ENCODE measurements around the gene RNF130.

RNF130 gene, protein sequence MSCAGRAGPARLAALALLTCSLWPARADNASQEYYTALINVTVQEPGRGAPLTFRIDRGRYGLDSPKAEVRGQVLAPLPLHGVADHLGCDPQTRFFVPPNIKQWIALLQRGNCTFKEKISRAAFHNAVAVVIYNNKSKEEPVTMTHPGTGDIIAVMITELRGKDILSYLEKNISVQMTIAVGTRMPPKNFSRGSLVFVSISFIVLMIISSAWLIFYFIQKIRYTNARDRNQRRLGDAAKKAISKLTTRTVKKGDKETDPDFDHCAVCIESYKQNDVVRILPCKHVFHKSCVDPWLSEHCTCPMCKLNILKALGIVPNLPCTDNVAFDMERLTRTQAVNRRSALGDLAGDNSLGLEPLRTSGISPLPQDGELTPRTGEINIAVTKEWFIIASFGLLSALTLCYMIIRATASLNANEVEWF

DNA sequence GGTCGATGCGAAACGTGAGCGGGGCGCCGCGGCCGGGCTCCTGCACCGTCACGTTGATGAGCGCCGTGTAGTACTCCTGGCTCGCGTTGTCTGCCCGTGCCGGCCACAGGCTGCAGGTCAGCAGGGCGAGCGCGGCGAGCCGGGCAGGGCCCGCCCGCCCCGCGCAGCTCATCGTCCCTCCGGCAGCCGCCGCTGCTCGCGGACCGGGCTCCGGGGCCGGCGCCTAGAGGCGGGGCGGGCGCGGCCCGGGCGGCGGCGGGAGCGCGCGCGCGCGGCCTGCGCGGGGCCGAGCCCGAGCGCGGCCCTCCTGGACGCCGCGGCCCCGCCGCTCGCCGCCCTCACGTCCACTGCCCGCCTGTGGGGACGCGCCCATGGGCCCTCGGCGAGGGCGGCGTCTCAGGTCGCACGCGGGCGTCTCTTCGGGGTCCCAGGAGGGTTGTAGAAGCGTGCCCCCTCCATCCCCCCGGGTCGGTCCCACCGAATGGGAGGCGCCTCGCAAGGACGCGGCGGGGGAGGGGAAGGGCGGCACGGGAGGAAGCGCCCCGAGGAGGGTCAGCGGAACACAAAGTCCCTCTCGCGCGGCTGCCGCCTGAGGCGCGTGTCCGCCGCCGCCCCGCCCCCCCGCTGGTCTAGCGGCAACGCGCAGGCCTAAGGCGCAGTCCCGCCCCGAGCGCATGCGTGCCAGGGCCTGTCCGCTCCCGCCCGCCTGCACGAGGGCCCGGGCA, at the start of gene RNF130:
RNF130 (minus strand) TSS at position 229 of the 725 bp plus-strand sequence; CDS start at position 172, 57 bp downstream.
- FAIRE-seq: no peak

DNA sequence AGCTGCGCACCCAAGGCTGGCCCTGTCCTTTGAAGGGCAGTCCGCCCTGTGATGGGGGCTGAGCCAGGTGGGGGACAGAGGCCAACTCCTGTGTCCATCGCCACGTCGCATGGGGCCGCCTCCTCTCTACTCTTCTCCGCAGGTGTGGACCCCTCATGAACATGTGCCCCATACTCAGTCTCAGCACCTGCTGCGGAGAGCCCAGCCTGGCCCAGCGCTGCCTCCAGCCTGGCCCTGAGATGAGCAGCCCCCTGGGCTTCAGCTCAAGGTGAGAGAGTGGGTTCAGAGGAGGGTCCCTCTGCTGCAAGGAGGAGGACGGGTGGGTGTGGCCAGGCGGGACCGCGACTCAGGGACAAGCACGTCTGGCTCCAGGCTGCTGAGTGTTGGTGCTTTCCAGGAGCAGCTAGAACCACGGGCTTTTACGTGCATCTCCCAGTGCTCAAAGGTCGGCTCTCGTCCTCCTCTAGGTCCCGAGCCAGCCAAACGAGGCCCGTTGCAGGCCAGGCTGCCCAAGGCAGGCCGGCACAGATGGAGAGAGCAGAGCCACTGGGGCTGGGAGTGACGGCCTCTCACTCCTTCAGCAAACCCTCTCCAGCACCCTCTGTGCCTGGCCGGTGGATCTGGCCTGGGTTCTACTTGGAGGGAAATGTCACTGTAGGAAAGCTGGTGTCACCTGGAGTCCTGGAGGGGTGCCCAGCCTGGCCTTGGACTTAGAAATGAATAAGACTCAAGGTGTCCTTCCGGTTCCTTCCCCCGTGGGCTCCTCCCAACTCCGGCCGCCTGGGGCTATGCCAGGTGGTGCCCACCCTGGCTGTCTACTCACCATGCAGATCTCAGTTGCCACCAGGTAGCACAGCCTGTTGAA, 48.9 kb upstream of the RNF130 start:
- DNase-seq (ENCODE audit: low spot score): no peak
- FAIRE-seq: no peak

More for the DNA sequence above, at the start of gene RNF130:
- peak; percentile 96 for DNase-seq (ENCODE audit: low spot score)

DNA sequence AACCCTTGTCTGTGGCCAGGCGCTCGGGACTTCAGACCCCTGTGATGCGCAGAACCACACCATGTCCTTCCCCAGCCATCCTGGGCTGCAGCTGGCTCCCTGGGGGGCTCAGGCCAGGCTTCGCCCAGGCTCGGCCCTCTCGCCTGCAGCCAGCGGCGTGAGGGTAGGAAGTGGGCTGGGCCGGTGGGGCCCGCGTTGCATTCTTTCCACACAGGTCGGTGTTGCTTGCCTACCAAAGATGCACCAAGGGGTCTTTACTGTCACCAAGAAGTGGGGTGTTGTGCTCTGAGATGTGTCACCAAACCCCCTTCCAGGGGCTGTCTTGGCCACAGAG, 48.3 kb upstream of the RNF130 start:
- FAIRE-seq (no peak), DNase-seq (ENCODE audit: low spot score) (no peak)

DNA sequence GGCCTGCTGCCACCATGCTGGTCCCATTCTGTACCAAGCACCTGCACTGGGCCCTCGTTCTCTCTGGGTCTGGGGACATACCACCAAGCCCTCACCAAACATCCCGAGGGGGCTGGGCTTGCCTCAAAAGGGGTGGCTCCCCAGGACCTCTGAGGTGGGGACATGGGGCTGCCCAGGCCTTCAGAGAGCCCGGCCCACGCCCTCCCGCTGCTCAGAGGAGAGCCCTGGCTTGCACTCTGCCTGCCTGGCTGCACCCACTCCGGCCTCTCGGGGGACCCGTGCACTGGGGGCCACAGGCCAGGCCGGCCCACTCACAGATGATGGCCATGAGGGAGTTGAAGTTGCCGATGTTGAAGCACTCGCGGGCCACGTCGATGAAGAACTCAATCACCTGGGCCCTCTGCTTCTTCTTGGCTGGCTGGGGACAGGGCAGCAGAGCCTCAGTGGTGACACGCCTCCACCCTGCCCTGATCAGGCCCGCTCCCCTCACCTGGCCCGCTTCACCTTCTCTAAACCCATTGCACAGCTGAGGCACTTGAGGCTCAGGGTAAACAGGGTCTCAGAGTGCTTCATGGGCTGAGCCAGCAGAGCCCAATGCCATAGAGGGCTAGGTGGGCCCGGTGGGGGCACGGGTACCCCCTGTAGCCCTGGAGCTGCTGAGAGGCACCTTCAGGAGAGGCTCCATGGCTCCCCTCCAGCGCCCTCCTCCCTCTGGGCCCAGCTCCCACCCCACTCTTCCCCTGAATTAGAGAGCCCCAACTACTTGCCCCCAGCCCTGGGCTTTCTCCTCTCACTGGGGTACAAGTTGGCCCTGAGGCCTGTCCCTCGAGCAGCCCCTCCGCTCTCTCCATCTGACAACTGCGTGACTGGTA, 47.7 kb upstream of the RNF130 start:
- FAIRE-seq (no peak), DNase-seq (ENCODE audit: low spot score) (no peak)

DNA sequence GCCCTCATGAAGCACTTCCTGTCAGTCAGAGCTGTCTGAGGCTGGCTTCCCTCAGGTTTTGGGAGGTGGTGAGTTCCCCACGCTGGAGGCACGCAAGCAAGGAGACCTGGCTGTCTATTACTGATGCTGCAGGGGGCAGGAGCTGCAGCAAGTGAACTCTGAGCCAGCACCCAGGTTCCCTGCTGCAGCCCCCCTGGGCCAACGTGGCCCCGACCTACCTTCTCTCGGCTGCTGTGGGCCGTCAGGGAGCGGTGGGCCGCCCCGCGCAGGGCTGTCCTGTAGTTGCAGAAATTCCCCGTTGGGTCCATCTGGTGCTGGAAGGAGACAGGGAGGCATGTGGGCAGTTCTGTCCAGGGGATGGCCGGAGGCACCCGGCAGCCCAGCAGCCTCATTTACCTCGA, 46.8 kb upstream of the RNF130 start:
- DNase-seq (ENCODE audit: low spot score) (no peak), FAIRE-seq (no peak)

DNA sequence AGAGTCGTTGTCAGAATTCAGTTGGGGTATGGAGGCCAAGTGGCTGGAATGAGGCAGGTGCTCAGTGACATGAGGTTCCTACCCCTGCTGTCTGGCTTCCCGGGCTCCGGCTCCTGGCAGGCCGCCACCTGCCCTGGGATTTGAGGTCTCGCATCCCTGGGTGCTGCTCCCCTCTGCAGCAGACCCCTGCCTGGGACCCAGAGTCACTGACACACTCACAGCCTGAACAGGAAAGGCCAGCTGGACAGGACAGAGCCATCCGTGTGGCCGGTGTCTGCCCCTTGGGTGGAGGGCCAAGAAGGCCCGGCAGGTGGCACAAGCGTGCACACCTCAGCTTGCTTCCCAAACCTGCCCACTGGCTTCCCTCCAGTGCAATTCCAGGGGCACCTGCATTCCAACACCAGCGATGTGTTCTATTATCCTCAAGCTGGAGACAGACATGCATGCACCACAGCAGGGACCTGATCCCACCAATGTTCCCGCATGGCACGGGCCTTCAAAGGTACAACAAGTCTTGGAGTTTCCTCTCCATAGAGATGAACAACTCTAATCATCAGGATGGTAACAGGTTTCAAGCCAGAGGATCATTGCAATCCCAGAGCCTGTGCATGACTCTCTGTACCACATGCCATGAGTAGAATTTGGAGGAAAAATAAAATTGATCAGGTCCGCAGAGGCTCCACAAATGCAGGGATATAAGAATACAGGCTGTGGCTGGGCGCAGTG, 45.6 kb upstream of the RNF130 start:
- FAIRE-seq (no peak), DNase-seq (ENCODE audit: low spot score) (no peak)

DNA sequence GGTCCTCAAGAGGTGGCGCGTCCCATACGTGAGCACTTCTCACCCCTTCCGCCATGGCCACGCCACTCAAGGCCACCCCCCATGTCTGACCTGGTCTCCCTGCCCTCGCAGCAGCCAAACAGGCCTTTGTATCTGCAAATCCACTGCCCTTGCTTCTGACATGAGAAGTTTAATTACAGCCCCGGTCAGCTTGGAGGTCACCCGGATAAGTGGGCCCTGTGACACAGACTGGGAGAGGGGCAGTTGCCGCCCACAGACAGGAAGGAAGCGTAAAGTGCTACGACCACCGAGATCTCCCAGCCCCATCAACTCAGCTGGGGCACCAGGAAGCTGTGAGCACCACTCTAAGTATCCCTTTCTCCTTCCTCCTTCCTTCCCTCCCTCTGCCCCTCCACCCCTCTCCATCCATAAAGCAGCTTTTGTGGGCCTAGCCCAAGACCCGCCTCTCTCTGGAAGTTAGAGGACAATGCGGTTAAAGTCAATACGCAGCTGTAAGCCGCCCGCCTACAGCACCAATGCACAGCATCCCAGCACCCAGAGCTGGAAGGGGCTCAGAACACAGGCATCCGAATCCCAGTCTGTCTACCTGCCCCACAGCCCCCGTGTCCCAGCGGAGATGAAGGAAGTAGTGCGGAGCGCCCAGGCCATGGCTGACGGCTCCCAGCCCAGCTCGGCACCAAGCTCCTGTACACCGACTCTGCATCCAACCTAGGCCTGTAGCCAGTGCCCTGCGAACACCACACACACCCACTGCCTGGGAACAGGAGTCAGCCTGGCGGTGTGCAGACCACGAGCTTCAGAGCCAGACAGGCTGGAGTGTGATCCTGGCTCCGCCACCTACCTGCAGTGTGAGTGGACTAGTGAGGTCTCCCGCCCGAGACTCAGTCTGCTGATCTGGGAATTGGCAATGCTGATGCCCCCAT, 44.8 kb upstream of the RNF130 start:
- FAIRE-seq: no peak
- no peak for DNase-seq (ENCODE audit: low spot score)

DNA sequence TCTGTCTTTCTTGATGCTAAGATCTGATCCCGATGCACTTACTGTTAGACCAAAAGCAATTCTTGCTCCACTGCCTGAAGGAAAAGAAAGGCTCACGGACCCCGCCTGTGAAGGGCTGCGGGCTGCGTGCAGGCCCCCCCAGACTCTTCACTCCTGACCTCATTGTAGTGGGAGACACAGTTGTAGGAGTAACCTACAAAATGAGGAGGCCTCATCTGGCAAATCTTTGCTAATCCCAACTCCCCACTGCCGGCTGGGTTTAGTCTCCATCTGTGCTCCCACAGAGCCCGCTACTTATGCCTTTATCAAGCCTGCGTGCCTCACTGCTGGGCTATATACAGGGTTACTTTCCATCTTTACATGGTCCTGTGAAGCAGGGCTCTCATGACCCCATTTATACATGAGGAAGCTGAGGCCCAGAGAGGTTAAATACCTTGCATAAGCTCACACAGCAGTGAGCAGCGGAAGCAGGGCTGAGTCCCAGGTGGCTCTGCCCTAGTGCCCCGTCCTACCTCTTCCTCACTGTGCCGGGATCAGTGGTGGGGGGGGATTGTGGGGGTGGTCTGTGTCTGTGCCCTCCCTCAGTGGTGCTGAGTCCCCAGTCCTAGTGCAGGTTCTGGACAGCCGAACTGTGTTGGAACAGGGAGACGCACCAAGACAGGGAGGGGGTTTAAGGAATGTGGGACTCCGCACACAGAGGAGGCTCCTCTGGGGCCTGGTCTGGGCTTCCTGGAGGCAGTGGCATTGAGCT, 43.9 kb upstream of the RNF130 start:
- FAIRE-seq (no peak), DNase-seq (ENCODE audit: low spot score) (no peak)

DNA sequence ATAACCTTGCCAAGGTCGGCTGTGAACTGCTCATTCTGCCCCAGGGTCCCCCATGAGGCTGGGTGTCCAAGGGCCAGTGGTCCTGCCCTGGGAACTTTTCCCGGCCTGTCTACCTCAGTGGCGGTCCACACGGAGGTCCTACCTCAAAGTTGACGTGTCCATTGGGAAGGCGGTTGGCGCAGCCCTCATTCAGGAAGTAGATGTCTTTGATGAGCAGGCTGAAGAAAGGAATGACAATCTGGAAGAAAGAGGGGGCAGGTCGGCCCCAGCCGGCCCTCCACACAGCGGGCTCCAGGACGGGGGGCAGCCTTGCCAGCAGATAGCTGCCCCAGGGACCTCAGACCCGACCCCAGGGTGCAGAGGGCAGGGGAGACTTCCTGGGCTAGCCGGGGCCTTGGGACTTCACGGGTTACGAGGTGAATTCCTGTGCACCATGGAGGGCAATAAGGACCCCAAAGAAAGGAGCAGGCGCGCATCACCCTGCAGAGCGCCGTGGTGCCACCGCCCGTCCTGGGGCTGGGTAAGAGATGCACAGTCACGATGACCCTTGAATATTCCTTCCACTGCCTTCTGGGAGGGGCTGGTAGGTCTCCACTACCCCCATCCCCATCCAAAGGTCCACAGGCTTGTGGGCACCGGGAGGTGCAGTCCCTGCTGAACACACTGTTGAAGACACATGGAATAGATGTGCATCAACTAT, 42.9 kb upstream of the RNF130 start:
- no peak for FAIRE-seq
- DNase-seq (ENCODE audit: low spot score): no peak

DNA sequence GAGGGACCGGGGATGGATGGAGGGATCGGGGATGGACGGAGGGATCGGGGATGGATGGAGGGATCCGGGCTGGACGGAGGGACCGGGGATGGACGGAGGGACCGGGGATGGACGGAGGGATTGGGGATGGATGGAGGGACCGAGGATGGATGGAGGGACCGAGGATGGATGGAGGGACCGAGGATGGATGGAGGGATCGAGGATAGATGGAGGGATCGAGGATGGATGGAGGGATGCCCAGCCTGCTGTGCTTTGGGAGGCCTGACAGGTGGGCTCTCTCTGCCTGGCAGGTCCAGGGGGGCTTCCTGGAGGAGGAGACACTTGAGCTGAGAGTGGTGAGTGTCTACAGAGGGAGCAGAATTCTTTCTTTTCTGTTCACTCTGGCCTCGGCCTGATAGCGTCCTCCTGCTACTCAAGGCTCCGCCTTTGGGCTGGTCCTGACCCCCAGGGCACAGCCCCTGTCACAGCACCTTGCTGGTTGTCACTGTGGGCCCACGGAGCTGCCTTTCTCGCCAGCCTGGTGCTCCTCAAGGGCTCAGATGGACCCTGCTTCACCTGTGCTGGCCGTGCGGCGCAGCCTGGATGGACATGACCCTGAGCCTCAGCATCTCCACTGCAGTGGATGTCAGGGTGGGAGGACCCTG, 42.2 kb upstream of the RNF130 start:
- no peak for FAIRE-seq

DNA sequence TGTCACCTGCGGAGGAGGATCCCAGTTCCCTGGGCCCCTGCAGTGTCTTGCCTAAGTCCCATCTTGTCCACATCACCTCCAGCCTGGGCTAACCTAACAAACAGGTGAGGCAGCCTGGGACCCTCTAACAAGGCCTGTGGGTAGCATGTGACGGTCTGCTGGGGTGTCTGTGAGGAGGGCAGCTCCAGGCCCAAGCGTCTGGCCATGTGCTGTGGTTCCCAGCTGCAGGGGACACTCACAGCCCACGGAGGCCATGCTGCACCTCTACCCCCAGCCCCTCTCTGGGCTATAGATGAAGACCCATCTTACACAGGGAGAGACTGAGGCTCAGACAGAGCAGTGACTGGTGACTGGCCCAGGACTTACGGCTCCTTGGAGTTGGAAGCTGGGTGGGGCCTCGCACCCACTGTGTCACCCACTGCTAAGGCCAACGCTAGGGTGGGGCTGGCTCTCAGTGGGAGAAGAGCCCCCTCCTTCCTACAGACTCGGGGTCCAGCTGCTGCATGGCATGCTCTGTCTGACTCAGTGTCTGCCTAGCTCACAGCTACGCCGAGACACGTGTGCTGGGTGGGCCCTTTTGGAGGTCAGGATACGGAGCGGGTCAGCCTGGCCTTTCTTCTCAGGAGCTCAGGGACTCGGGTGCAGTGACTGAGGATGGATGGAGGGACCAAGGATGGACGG, 40.8 kb upstream of the RNF130 start:
- DNase-seq (ENCODE audit: low spot score) (no peak), FAIRE-seq (no peak)

More for the DNA sequence above, 42.2 kb upstream of the RNF130 start:
- no peak for DNase-seq (ENCODE audit: low spot score)

DNA sequence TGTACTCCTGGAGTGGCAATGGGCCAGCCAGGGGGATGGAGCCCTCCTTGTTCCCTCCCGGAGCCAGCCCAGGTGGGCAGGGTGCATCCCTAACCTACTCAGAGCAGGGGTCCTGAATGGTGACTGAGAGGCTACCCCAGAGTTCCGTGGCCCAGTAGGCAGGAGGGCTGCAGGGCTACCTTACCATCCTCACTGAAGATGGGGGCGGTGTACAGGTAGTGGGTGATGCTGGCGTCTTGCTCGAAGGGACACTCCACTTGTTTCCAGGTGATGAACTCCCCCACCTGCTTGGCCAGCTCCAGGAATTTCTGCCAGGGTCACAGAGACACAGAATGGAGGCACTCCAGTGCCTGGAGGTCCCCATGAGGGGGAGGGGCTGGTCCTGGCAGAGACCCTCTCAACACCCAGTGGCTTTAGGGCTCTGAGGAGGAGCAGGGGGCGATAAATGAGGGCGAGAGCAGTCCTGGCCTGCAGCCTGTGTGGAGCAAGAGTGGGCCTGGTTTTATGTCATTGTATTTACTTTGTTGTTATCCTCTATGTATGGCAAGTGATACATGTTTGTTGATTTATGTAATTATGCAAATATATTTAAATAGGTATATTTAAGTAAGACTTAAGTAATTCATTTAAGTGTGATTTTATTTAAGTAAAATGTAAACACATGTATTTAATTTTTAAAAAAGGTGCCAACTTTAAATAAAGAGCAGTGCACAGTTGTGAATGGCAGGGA, 39.9 kb upstream of the RNF130 start:
- no peak for DNase-seq (ENCODE audit: low spot score)
- FAIRE-seq: no peak

DNA sequence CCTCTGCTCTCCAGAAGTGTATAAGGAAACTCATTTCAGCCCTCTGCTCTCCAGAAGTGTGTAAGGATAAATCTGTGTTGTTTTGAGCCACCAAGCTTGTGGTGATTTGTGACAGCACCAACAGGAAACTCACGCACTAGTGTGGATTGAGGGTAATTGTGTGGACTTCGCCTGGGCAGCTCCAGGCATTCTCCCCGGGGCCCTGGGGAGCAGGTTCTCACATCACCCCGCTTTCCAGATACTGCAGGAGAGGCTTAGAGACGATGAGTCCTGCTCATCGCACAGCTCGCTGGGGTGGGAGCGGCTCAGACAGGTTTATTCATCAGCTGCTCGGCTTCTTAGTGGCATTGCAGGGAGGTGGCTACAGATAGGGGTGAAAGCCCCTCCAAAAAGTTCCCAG, 38.4 kb upstream of the RNF130 start:
- FAIRE-seq (no peak), DNase-seq (ENCODE audit: low spot score) (no peak)

DNA sequence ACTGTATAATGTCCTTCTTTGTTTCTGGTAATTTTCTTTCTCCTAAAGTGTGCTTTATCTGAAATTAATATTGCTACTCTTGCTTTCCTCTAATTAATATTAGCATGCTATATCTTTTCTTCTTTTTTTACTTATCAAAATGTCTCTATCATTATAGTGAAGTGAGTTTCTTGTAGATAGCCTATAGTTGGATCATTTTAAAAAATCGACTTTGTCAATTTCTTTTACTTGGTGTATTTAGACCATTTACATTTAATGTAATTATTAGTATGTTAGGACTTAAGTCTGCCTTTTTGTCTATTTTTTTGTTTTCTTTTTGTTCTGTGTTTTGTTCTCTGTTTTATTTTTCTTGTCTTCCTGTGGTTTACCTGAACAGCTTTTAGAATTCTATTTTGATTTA, 35.4 kb upstream of the RNF130 start:
- FAIRE-seq (no peak), DNase-seq (ENCODE audit: low spot score) (no peak)

DNA sequence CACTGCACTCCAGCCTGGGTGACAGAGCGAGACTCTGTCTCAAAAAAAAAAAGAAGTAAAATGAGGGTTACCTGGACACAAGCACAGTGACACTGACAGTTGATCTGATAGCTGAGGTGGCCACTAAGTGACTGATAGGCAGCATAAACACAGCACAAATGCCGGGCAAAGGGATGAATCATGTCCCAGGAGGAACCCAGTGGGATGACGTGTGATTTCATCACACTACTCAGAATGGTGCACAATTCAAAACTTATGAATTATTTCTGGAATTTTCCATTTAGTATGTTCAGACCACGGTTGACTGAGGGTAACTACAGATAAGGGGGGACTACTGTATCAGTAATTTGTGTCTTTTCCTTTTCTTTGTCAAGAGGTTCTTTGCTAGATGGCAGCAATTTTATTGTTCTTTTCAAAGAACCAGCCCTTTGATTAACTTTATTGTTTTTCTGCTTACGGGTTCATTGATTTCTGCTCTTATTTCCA, 34.3 kb upstream of the RNF130 start:
- DNase-seq (ENCODE audit: low spot score): no peak
- no peak for FAIRE-seq

DNA sequence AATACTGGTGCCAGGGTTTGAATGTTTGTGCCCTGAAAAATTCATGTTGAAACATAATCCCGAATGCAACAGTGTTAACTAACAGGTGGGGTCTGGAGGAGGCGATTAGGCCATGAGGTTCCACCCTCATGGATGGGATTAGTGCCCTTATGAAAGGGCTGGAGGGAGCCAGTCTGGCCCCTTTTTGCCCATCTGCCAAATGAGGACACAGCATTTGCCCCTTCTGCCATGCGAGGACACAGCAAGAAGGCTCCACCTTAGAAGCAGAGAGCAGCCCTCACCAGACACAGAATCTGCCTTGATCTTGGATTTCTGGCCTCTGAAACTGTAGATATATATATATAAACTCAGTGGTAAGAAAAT, 32.6 kb upstream of the RNF130 start:
- no peak for DNase-seq (ENCODE audit: low spot score)

More for the DNA sequence above, 32.6 kb upstream of the RNF130 start:
- FAIRE-seq: no peak

Measured in urothelium cell line (cell line).